GM20431 (cell line): ENCODE data around the gene SCD5.

Source experiments
- in situ Hi-C: fragments of 300-500 bp; cut with MseI, MboI; formaldehyde crosslinking; loops from one replicate; pipeline ENCODE4 v1.15.0; 2020; ENCODE audit warnings: low sequenced_read_pairs; ENCODE audit not compliant: unreplicated experiment

The SCD5 gene

GRCh38 chr4:82698412-82698811 lies 100.2 kb downstream of the SCD5 start:
- in situ Hi-C loops, result no loop called here

- in situ Hi-C loops, result no loop called here
Observed at GRCh38 chr4:82697561-82697960, 101.0 kb downstream of the SCD5 start.

DNA sequence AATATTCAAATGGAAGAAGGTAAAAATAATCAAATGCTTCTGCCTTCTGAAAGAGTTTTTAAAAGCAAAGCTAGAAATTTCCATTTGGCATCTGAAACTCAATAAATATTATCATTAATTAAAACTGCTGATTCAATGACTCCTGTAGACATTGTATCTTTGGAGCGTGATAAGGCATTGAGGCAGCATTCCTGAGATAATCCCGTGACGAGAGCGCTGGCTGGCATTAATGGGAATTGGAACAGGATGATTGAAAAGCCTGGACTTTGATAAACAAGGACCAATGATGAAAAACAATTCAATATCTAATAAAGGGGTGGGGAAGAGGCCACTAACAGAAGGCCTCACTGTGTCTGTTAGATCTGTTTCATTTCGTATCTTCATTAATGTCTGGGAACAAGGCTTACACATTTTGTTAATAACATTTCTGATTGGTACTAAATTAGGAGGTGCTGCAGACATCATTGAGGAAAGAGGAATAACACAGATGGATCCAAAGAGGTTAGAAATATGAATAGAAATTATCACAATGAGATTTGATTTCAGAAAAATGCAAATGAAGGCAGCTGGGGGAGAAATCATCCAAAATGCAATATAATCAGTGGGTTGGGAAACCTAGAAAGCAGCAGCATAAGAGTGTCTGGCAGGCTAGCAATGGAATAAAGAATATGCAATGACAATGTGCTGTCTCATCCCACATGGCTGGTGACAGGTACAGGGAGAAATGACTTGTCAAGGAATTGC lies 102.3 kb downstream of the SCD5 start:
- in situ Hi-C loops, result no loop called here

- in situ Hi-C loops, result no loop called here
Observed at GRCh38 chr4:82694892-82695291, 103.7 kb downstream of the SCD5 start.

GRCh38 chr4:82694046-82694445 lies 104.5 kb downstream of the SCD5 start:
- in situ Hi-C loops, result no loop called here

GRCh38 chr4:82692101-82692780 lies 106.4 kb downstream of the SCD5 start:
- in situ Hi-C loops, result no loop called here

GRCh38 chr4:82691431-82691830 lies 107.2 kb downstream of the SCD5 start:
- in situ Hi-C loops, result no loop called here

- in situ Hi-C loops, result no loop called here
Observed at GRCh38 chr4:82688091-82688795, 110.4 kb downstream of the SCD5 start.

DNA sequence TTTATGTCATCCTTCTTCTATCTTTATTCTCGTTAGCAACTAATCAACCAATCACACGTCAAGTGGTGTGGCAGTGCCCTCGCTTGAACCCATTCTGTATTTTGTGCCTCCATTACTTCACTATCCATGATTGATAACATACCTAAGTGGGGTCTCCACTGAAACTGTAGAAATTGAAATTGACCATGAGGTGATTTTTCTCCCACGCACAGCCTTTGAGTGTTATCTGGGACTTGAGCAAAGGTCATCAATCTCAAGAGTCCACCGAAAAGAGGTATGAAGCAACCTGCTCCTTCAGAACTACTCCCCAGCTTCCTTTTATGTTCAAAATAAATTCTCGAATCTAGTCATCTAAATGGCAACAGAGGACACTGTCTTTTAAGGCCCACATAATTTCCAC lies 111.1 kb downstream of the SCD5 start:
- in situ Hi-C loops, result no loop called here

DNA sequence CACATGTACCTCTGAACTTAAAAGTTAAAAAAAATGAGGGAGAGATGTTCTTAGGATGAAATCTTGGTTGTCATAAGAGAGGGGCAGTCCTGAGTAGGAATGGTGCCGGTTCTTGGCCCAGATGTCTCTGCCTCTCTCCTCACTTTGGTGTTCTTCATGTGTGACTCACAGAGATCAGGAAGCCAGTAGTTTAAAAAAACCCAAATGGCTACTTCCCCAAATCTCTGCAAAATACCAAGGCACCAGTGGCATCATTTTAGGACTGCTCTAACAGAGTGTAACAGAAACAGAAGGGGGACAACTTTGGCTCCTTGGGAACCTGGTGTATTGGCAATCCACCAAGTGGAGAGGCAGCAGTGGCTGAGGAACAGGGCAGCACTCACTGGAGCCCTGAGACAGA lies 116.8 kb downstream of the SCD5 start:
- in situ Hi-C loops, result no loop called here

DNA sequence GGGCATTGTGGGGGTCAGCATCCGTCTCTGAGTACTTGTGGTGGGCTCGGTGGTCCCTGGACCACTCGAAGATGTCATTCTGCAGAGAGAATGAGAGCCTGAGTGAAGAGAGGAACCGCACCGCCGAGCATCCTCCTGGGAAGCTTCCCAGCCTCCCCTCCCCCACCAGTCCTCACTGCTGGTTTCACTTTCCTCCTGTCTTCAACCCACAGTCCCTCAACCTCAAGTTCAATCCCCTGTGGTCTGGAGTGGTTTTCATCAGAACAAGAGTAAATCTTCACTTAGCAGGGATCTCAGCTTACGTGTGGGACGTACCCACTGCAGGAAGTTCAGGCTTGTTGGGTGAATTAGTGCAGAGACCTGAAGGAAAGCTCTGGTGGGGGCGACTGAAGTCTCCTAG lies 117.8 kb downstream of the SCD5 start:
- in situ Hi-C loops, result no loop called here

GRCh38 chr4:82679531-82679930 lies 119.1 kb downstream of the SCD5 start:
- in situ Hi-C loops, result no loop called here

- in situ Hi-C loops, result no loop called here
Observed at GRCh38 chr4:82678051-82678450, 120.5 kb downstream of the SCD5 start.

DNA sequence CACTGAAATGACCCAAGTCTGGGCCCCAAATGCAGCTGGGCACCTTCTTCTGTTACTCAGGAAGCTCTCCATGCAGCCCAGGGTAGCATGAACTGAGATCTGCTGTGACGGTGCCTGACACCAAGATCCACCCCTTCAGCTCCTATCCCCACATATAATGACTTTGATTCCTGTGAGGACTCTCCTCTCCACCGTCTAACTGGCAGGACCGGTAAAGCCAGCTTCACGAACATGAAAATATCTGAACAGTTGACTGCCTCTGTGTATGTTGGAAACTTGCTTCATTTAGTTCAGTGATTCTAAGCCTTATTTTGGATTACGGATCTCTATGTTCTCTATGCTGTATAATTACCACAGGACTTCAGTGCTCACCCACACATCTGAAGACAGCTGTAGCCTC lies 121.3 kb downstream of the SCD5 start:
- in situ Hi-C loops, result no loop called here

GRCh38 chr4:82667761-82668480 lies 130.7 kb downstream of the SCD5 start:
- in situ Hi-C loops, result no loop called here

GRCh38 chr4:82666970-82667665 lies 131.5 kb downstream of the SCD5 start:
- in situ Hi-C loops, result no loop called here

- in situ Hi-C loops, result no loop called here
Observed at GRCh38 chr4:82661181-82661992, 137.2 kb downstream of the SCD5 start.

DNA sequence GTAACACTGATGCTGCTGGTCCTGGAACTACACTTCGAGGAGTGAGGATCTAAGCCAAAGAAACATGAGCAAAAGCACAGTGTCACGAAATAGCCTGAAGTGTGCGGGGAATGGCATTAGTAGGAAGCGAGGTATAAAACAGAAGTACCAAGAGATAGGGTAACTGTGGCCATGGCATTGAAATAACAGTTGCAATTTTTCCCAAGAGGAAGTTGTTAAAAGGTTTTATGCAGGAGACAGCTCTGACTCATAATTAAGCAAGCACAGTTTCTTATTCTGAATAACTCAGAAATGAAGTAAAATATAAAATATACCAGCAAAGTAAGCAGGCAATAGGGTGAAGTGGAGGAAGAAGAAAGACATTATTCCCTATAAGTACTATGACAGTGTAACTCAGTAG lies 146.5 kb downstream of the SCD5 start:
- in situ Hi-C loops, result no loop called here

GRCh38 chr4:82650868-82651267 lies 147.7 kb downstream of the SCD5 start:
- in situ Hi-C loops, result no loop called here
